Activated CD8-positive, alpha-beta memory T cell treated with anti-CD3 and anti-CD28 coated beads, Interleukin-2, amount 50 U/mL, for 1 hour (primary cell): ENCODE measurements around the gene UVSSA.

Experiments used
- DNase-seq: peaks from one replicate; pipeline ENCODE4 v3.0.0-alpha.2; 2020; ENCODE audit errors: extremely low read depth

Gene UVSSA

GRCh38 chr4:1395941-1396805 is 49.2 kb downstream of the UVSSA start:
- no peak for DNase-seq

GRCh38 chr4:1396806-1397455 is 49.9 kb downstream of the UVSSA start:
- no peak for DNase-seq

- DNase-seq, result no peak
Observed at GRCh38 chr4:1398681-1399507, 51.9 kb downstream of the UVSSA start.

GRCh38 chr4:1399508-1400190 is 52.6 kb downstream of the UVSSA start:
- DNase-seq, result no peak

- no peak for DNase-seq
Observed at GRCh38 chr4:1400191-1400805, 53.3 kb downstream of the UVSSA start.

GRCh38 chr4:1400831-1401408 is 53.9 kb downstream of the UVSSA start:
- no peak for DNase-seq

GRCh38 chr4:1401409-1402020 is 54.5 kb downstream of the UVSSA start:
- DNase-seq, result no peak

- no peak for DNase-seq
Observed at GRCh38 chr4:1402021-1402515, 55.1 kb downstream of the UVSSA start.

- DNase-seq, result no peak
Observed at GRCh38 chr4:1402516-1403091, 55.6 kb downstream of the UVSSA start.

- no peak for DNase-seq
Observed at GRCh38 chr4:1403177-1403583, 56.2 kb downstream of the UVSSA start.

- DNase-seq, result no peak
Observed at GRCh38 chr4:1403591-1404572, 56.9 kb downstream of the UVSSA start.

- no peak for DNase-seq
Observed at GRCh38 chr4:1404573-1405253, 57.7 kb downstream of the UVSSA start.

GRCh38 chr4:1405254-1405635 is 58.2 kb downstream of the UVSSA start:
- DNase-seq, result no peak

- DNase-seq, result no peak
Observed at GRCh38 chr4:1405636-1406393, 58.8 kb downstream of the UVSSA start.

- no peak for DNase-seq
Observed at GRCh38 chr4:1406394-1406980, 59.5 kb downstream of the UVSSA start, which contains the start of gene NKX1-1. NKX1-1 (minus strand) TSS chr4:1406442; CDS start chr4:1406442, 0 bp downstream.

GRCh38 chr4:1406981-1407656 is 60.1 kb downstream of the UVSSA start:
- no peak for DNase-seq
